ENCODE results near the gene PRIM1. TPM values are rescaled to one million over a fixed set of nuclear protein-coding genes. Genes with fewer than 3 reads are reported as not detected.
"Not testable (repeated sequence)": the region's sequence is repeated elsewhere in the genome, so short reads cannot be mapped to it uniquely, and the experiment has no call there.

The PRIM1 gene
- total RNA-seq, 1 donor from 2014 or later: 17.7 TPM

- DNase-seq: no peak
Measured at GRCh38 chr12:56716933-56717880, 34.9 kb downstream of the PRIM1 start.

GRCh38 chr12:56716458-56716857 lies 35.7 kb downstream of the PRIM1 start:
- no peak for DNase-seq

- DNase-seq: no peak
Measured at GRCh38 chr12:56715798-56716197, 36.3 kb downstream of the PRIM1 start.

GRCh38 chr12:56714431-56714929 lies 37.6 kb downstream of the PRIM1 start:
- no peak for DNase-seq

GRCh38 chr12:56713345-56713744 lies 38.8 kb downstream of the PRIM1 start:
- no peak for DNase-seq

GRCh38 chr12:56709759-56710376 lies 42.3 kb downstream of the PRIM1 start:
- no peak for DNase-seq

- DNase-seq: not testable (repeated sequence)
Measured at GRCh38 chr12:56704522-56704921, 47.6 kb downstream of the PRIM1 start.

- DNase-seq: no peak
Measured at GRCh38 chr12:56699020-56699661, 53.0 kb downstream of the PRIM1 start.

GRCh38 chr12:56695327-56696101 lies 56.6 kb downstream of the PRIM1 start:
- DNase-seq: peak; percentile 75

- DNase-seq: no peak
Measured at GRCh38 chr12:56694161-56694560, 58.0 kb downstream of the PRIM1 start.

- no peak for DNase-seq
Measured at GRCh38 chr12:56688846-56689109, 63.3 kb downstream of the PRIM1 start.

- peak; percentile 100 for DNase-seq
Measured at GRCh38 chr12:56688129-56688845, 63.8 kb downstream of the PRIM1 start, which contains the start of gene PTGES3. Gene PTGES3, minus strand, starts transcription at chr12:56688284. Its CDS starts 285 bp downstream, at chr12:56687999.

GRCh38 chr12:56687223-56688128 lies 64.6 kb downstream of the PRIM1 start:
- DNase-seq: peak; percentile 64

- DNase-seq: no peak
Measured at GRCh38 chr12:56684745-56685359, 67.3 kb downstream of the PRIM1 start.

GRCh38 chr12:56682323-56682722 lies 69.8 kb downstream of the PRIM1 start:
- DNase-seq: no peak
